Urothelium cell line (cell line): ENCODE results near the gene FKBP5.
"Not testable (repeated sequence)": the region's sequence is repeated elsewhere in the genome, so short reads cannot be mapped to it uniquely, and the experiment has no call there.

ENCODE experiments used
- DNase-seq: peaks from one replicate; pipeline ENCODE4 v3.0.0; 2011; ENCODE audit warnings: low spot score, mixed read lengths
- FAIRE-seq: peaks from 2 replicates; lab custom pipeline; 2011; peaks lifted over from hg19 to GRCh38; lab: Jason Lieb, UNC

FKBP5 gene

GRCh38 chr6:35691027-35691824 lies 2.5 kb upstream of the FKBP5 start:
- FAIRE-seq, result no peak
- DNase-seq, result no peak

GRCh38 chr6:35690484-35690883 lies 1.8 kb upstream of the FKBP5 start:
- no peak for FAIRE-seq

GRCh38 chr6:35690006-35690405 lies 1.3 kb upstream of the FKBP5 start:
- not testable (repeated sequence) for DNase-seq, FAIRE-seq

More at GRCh38 chr6:35690484-35690883, 1.8 kb upstream of the FKBP5 start:
- no peak for DNase-seq

GRCh38 chr6:35687658-35688604 lies 784 bp downstream of the FKBP5 start:
- DNase-seq (peak; percentile 62), FAIRE-seq (no peak)

GRCh38 chr6:35686873-35687555 lies 1.7 kb downstream of the FKBP5 start:
- DNase-seq, result no peak
- no peak for FAIRE-seq

GRCh38 chr6:35686436-35686835 lies 2.3 kb downstream of the FKBP5 start:
- DNase-seq, result no peak
- no peak for FAIRE-seq

GRCh38 chr6:35683267-35683666 lies 5.4 kb downstream of the FKBP5 start:
- no peak for DNase-seq

GRCh38 chr6:35681298-35681697 lies 7.4 kb downstream of the FKBP5 start:
- FAIRE-seq, result no peak
- DNase-seq, result no peak

More at GRCh38 chr6:35683267-35683666, 5.4 kb downstream of the FKBP5 start:
- FAIRE-seq, result no peak

- FAIRE-seq (no peak), DNase-seq (no peak)
Observed at GRCh38 chr6:35679399-35679798, 9.3 kb downstream of the FKBP5 start.

- DNase-seq (no peak), FAIRE-seq (no peak)
Observed at GRCh38 chr6:35678814-35679213, 9.9 kb downstream of the FKBP5 start.

GRCh38 chr6:35678021-35678654 lies 10.6 kb downstream of the FKBP5 start:
- FAIRE-seq, result no peak

GRCh38 chr6:35677456-35677855 lies 11.3 kb downstream of the FKBP5 start:
- DNase-seq (no peak), FAIRE-seq (no peak)

More at GRCh38 chr6:35678021-35678654, 10.6 kb downstream of the FKBP5 start:
- DNase-seq, result no peak

GRCh38 chr6:35675871-35676459 lies 12.8 kb downstream of the FKBP5 start:
- DNase-seq (no peak), FAIRE-seq (no peak)

- DNase-seq (no peak), FAIRE-seq (no peak)
Observed at GRCh38 chr6:35674594-35674993, 14.1 kb downstream of the FKBP5 start.

GRCh38 chr6:35673755-35674154 lies 15.0 kb downstream of the FKBP5 start:
- FAIRE-seq, result no peak
- no peak for DNase-seq

- not testable (repeated sequence) for FAIRE-seq, DNase-seq
Observed at GRCh38 chr6:35673284-35673666, 15.4 kb downstream of the FKBP5 start.

- not testable (repeated sequence) for DNase-seq, FAIRE-seq
Observed at GRCh38 chr6:35670453-35670852, 18.3 kb downstream of the FKBP5 start.

- no peak for FAIRE-seq
- DNase-seq, result no peak
Observed at GRCh38 chr6:35669451-35670045, 19.2 kb downstream of the FKBP5 start.

GRCh38 chr6:35668744-35669450 lies 19.8 kb downstream of the FKBP5 start:
- DNase-seq, result no peak
- no peak for FAIRE-seq
